ENCODE results near the gene ASRGL1.
A peak's percentile ranks its signal among the peaks of the same experiment; 100 is the strongest.

DNA sequence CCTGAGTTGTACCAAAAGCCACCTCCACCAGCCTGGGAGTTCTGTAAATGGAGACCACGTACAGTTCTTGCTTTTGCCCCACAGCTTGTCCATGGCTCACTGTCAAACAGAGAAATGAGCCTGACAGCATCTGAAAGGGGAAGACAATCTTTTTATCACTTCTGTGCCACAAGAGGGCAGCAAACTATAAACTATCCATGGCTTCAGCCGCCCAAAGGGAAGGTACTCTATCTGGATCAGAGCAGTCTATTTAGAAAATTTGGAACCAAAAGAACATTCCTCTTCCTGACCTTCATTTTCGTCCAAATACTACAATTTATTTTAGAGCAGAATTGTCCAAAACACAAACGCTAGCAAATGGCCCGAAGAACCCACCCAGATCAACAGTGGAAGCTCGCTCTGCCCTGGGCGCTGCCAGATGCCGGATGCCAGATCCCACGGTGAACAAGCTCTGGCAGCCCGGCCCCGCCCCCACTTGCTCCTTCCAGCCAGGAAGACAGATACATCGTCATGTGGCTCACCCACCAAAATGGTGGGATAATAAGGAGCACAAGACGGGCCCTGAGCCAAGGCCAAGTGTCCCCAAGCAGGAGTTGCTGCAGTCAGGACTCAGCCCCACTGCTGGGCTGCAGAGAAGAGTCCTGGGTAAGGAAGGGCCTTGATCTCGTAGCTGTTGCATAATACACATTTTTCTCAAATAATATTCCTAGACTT, 57.7 kb downstream of the ASRGL1 start:
- no peak for TF ChIP-seq POLR2A (IDR thresholded peaks at IDR 0.05)
- TF ChIP-seq, protein P1, sequence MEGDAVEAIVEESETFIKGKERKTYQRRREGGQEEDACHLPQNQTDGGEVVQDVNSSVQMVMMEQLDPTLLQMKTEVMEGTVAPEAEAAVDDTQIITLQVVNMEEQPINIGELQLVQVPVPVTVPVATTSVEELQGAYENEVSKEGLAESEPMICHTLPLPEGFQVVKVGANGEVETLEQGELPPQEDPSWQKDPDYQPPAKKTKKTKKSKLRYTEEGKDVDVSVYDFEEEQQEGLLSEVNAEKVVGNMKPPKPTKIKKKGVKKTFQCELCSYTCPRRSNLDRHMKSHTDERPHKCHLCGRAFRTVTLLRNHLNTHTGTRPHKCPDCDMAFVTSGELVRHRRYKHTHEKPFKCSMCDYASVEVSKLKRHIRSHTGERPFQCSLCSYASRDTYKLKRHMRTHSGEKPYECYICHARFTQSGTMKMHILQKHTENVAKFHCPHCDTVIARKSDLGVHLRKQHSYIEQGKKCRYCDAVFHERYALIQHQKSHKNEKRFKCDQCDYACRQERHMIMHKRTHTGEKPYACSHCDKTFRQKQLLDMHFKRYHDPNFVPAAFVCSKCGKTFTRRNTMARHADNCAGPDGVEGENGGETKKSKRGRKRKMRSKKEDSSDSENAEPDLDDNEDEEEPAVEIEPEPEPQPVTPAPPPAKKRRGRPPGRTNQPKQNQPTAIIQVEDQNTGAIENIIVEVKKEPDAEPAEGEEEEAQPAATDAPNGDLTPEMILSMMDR (IDR thresholded peaks at IDR 0.05 in 8 of 11, conservative IDR thresholded peaks at IDR 0.05 in 3 of 11) = peak; percentile 53 to 83 (median 74)
- peak; percentile 23 to 51 (median 44) for TF ChIP-seq POLR2AphosphoS5 (IDR thresholded peaks at IDR 0.05)
